ENCODE results near the gene ADARB1. TPM values are rescaled to one million over a fixed set of nuclear protein-coding genes. Genes with fewer than 3 reads are reported as not detected.
A peak's percentile ranks its signal among the peaks of the same experiment; 100 is the strongest.

ADARB1 gene
- total RNA-seq, 4 donors from 2014 or later: 18.2 to 57.6 (median 32.0) TPM

GRCh38 chr21:45109831-45110492 lies 35.6 kb downstream of the ADARB1 start:
- no peaks in the 10 kb centered on the region for H3K27me3 ChIP-seq

GRCh38 chr21:45110873-45111624 lies 36.7 kb downstream of the ADARB1 start:
- TF ChIP-seq CTCF (IDR thresholded peaks at IDR 0.05) (no peak), POLR2A (IDR thresholded peaks at IDR 0.05) (no peak), EP300 (IDR thresholded peaks at IDR 0.05) (no peak)
- peaks cover 0 to 33% (median 7%) of the 10 kb centered on the region in 4 donors for H3K4me1 ChIP-seq
- no peak for DNase-seq (ENCODE audit: low spot score in 2 of 2)
- no peak overlapping the region for H3K4me3 ChIP-seq
- no peaks in the 10 kb centered on the region for H3K27me3 ChIP-seq
- no peaks in the 10 kb centered on the region for H3K36me3 ChIP-seq
- WGBS, 2 donors: 69 to 79% methylated on average over 18 of the region's 18 CpGs
- H3K9me3 ChIP-seq: no peaks in the 10 kb centered on the region
- H3K27ac ChIP-seq: no peak overlapping the region

More at GRCh38 chr21:45109831-45110492, 35.6 kb downstream of the ADARB1 start:
- no peaks in the 10 kb centered on the region for H3K9me3 ChIP-seq
- TF ChIP-seq EP300 (IDR thresholded peaks at IDR 0.05) (no peak), POLR2A (IDR thresholded peaks at IDR 0.05) (no peak), CTCF (IDR thresholded peaks at IDR 0.05) (no peak)
- H3K36me3 ChIP-seq: no peaks in the 10 kb centered on the region
- peaks cover 0 to 43% (median 9%) of the 10 kb centered on the region in 4 donors for H3K4me1 ChIP-seq
- no peak for DNase-seq (ENCODE audit: low spot score in 2 of 2)
- WGBS, 2 donors: 52 to 56% methylated on average over 15 of the region's 15 CpGs
- peak overlapping the region in 1 of 4 donors; percentile 15 for H3K27ac ChIP-seq
- H3K4me3 ChIP-seq: peak overlapping the region in 1 of 4 donors; percentile 1

GRCh38 chr21:45111703-45112102 lies 37.3 kb downstream of the ADARB1 start:
- no peak overlapping the region for H3K27ac ChIP-seq
- DNase-seq (ENCODE audit: low spot score in 2 of 2): no peak
- H3K9me3 ChIP-seq: no peaks in the 10 kb centered on the region
- H3K36me3 ChIP-seq: no peaks in the 10 kb centered on the region
- TF ChIP-seq EP300 (IDR thresholded peaks at IDR 0.05) (no peak), CTCF (IDR thresholded peaks at IDR 0.05) (no peak), POLR2A (IDR thresholded peaks at IDR 0.05) (no peak)
- H3K4me1 ChIP-seq: peaks cover 0 to 28% (median 7%) of the 10 kb centered on the region in 4 donors
- 78 to 88% methylated on average over 5 of the region's 5 CpGs for WGBS, 2 donors
- H3K27me3 ChIP-seq: no peaks in the 10 kb centered on the region
- no peak overlapping the region for H3K4me3 ChIP-seq

- Histone ChIP-seq H3K36me3 (peaks cover 0 to 6% (median 0%) of the 10 kb centered on the region in 3 donors), H3K27me3 (no peaks in the 10 kb centered on the region), H3K4me3 (no peak overlapping the region), H3K9me3 (no peaks in the 10 kb centered on the region), H3K4me1 (peaks cover 0 to 28% (median 7%) of the 10 kb centered on the region in 4 donors), H3K27ac (no peak overlapping the region)
- no peak for TF ChIP-seq EP300 (IDR thresholded peaks at IDR 0.05)
- TF ChIP-seq CTCF (IDR thresholded peaks at IDR 0.05): no peak
- no peak for TF ChIP-seq POLR2A (IDR thresholded peaks at IDR 0.05)
- DNase-seq (ENCODE audit: low spot score in 2 of 2): no peak
- 68 to 75% methylated on average over 3 of the region's 3 CpGs for WGBS, 2 donors
Observed at GRCh38 chr21:45112371-45112770, 38.0 kb downstream of the ADARB1 start.

- Histone ChIP-seq H3K27me3 (no peaks in the 10 kb centered on the region), H3K9me3 (peaks cover 0 to 6% (median 0%) of the 10 kb centered on the region in 4 donors), H3K36me3 (peaks cover 0 to 18% (median 0%) of the 10 kb centered on the region in 3 donors), H3K4me3 (no peak overlapping the region), H3K4me1 (peaks cover 0 to 28% (median 7%) of the 10 kb centered on the region in 4 donors), H3K27ac (no peak overlapping the region)
- no peak for TF ChIP-seq POLR2A (IDR thresholded peaks at IDR 0.05)
- TF ChIP-seq EP300 (IDR thresholded peaks at IDR 0.05): no peak
- no peak for TF ChIP-seq CTCF (IDR thresholded peaks at IDR 0.05)
- DNase-seq (ENCODE audit: low spot score in 2 of 2): no peak
- 55 to 65% methylated on average over 6 of the region's 6 CpGs for WGBS, 2 donors
Observed at GRCh38 chr21:45113543-45113942, 39.2 kb downstream of the ADARB1 start.

Measured in tibial nerve (tissue), 4 donors.